ENCODE results near the gene BCKDK.

DNA sequence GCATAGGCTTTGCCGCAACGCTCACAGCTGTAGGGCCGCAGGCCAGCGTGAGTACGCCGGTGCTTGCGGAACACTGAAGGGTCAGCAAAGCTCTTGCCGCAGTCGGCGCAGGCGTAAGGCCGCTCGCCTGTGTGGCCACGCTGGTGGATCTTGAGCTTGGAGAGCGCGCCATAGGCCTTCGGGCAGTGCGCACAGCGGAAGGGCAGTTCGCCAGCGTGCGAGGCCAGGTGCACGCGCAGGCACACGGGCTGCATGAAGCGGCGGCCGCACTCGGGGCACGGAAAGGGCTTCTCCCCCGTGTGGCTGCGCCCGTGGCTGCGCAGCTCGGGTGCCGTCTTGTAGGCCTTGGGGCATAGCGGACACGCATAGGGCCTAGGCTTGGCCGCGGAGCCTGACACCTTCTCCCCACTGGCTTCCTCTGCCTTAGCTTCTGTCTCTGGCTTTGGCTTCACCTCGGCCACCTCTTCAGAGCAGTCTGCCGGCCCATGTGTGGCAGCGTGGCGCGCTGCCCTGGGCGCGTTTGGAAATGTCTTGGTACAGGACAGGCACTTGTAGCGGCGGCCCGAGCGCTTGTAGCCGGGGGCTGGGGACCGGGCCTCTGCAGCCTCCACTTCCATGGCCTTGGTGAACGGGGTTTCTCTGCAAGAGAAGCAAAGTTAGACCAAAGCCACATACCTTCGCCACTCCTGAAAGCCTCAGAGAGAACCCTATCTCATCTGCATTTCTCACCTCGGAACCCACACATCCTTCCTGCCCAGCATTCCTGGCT, 44.2 kb upstream of the BCKDK start:
- no peak for TF ChIP-seq FOXP2 (optimal IDR thresholded peaks at IDR 0.05; ENCODE audit: control extremely low read depth, extremely low read length, insufficient read depth)
- no peak for TF ChIP-seq POLR2AphosphoS5 (IDR thresholded peaks at IDR 0.05; ENCODE audit: borderline replicate concordance, low read depth, low read length)
